Mononuclear cell (primary cell): ENCODE measurements around the gene PRSS8. TPM values are rescaled to one million over a fixed set of nuclear protein-coding genes. Genes with fewer than 3 reads are reported as not detected.
"Not testable (repeated sequence)": the region's sequence is repeated elsewhere in the genome, so short reads cannot be mapped to it uniquely, and the experiment has no call there.

Source experiments
- H3K27me3 ChIP-seq: 2 replicates; pipeline ENCODE4 v1.6.0; 2011; ENCODE audit warnings: low read length, control low read depth; ENCODE audit not compliant: insufficient read depth
- H3K4me1 ChIP-seq: 2 replicates; pipeline ENCODE4 v1.5.1; 2011; ENCODE audit warnings: mild to moderate bottlenecking, low read length, control low read depth; ENCODE audit not compliant: insufficient read depth
- H3K4me3 ChIP-seq: 2 replicates; pipeline ENCODE4 v1.5.1; 2011; ENCODE audit warnings: mild to moderate bottlenecking, low read length, moderate library complexity
- H3K9me3 ChIP-seq: 2 replicates; pipeline ENCODE4 v1.5.1; 2011; ENCODE audit warnings: low read depth, mild to moderate bottlenecking, control low read depth, low read length
- total RNA-seq: library from RNA; depleted of rRNA; stranded (reverse); fragments of >200 nt; gene quantifications from one replicate; pipeline ENCODE4 v1.2.3, GENCODE V29; 2012

Gene PRSS8
- total RNA-seq, 1 donor, result not detected

GRCh38 chr16:31149894-31150890, 14.7 kb upstream of the PRSS8 start, which contains the start of gene PRSS36:
PRSS36 (minus strand) TSS chr16:31150066; CDS start chr16:31150035, 31 bp downstream.
- H3K9me3 ChIP-seq, result no peaks in the 10 kb centered on the region
- no peaks in the 10 kb centered on the region for H3K27me3 ChIP-seq
- no peak within 1 kb of the TSS for H3K4me3 ChIP-seq
- peaks cover 36% of the 10 kb centered on the region for H3K4me1 ChIP-seq

- Histone ChIP-seq H3K9me3 (no peaks in the 10 kb centered on the region), H3K4me1 (peaks cover 36% of the 10 kb centered on the region), H3K4me3 (no peak overlapping the region), H3K27me3 (no peaks in the 10 kb centered on the region)
Measured at GRCh38 chr16:31149332-31149731, 13.8 kb upstream of the PRSS8 start.

GRCh38 chr16:31148896-31149295, 13.4 kb upstream of the PRSS8 start:
- H3K27me3 ChIP-seq, result no peaks in the 10 kb centered on the region
- no peak overlapping the region for H3K4me3 ChIP-seq
- peaks cover 36% of the 10 kb centered on the region for H3K4me1 ChIP-seq
- H3K9me3 ChIP-seq, result no peaks in the 10 kb centered on the region

GRCh38 chr16:31148281-31148728, 12.8 kb upstream of the PRSS8 start:
- no peak overlapping the region for H3K4me3 ChIP-seq
- peaks cover 37% of the 10 kb centered on the region for H3K4me1 ChIP-seq
- no peaks in the 10 kb centered on the region for H3K27me3 ChIP-seq
- no peaks in the 10 kb centered on the region for H3K9me3 ChIP-seq

- Histone ChIP-seq H3K9me3 (no peaks in the 10 kb centered on the region), H3K4me1 (peaks cover 45% of the 10 kb centered on the region), H3K27me3 (no peaks in the 10 kb centered on the region), H3K4me3 (no peak overlapping the region)
Measured at GRCh38 chr16:31147574-31147973, 12.0 kb upstream of the PRSS8 start.

- no peaks in the 10 kb centered on the region for H3K27me3 ChIP-seq
- no peaks in the 10 kb centered on the region for H3K9me3 ChIP-seq
- peaks cover 46% of the 10 kb centered on the region for H3K4me1 ChIP-seq
- no peak overlapping the region for H3K4me3 ChIP-seq
Measured at GRCh38 chr16:31145398-31145990, 10.0 kb upstream of the PRSS8 start.

DNA sequence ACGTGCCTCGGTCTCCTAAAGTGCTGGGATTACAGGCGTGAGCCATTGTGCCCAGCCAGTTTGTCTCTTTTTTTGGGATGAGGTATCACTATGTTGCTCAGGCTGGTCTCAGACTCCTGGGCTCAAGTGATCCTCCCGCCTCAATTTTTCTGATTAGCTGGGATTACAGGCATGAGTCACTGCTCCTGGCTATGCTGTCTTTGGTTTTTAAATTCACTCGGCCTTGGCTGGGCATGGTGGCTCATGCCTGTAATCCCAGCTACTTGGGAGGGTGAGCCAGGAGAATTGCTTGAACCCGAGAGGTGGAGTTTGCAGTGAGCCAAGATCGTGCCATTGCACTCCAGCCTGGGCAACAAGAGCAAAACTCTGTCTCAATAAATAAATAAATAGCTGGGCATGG, 8.9 kb upstream of the PRSS8 start:
- H3K4me1 ChIP-seq, result peaks cover 35% of the 10 kb centered on the region
- not testable (repeated sequence) for H3K4me3 ChIP-seq, H3K9me3 ChIP-seq, H3K27me3 ChIP-seq

DNA sequence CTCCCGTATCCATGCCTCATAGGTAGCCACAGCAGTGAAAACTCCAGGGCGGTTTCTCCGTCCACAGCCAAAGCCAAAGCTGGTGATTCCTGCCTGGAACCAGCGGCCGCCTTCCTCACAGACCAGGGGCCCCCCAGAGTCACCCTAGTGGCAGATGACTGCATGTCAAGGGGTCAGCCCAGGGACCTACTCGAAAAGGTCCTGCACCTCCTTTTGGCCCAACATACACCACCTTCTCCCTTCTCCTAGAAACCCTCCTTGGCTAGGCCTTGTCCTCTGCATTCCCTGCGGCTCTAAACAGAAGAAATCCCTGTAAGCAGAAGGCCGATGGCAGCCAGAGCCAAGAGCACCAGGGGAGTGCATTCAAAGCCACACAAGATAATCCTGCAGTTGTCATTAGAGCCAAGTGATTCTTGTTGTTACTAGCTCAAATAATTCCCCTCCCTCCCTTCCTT, 8.2 kb upstream of the PRSS8 start:
- Histone ChIP-seq H3K9me3 (no peaks in the 10 kb centered on the region), H3K4me3 (no peak overlapping the region), H3K4me1 (peaks cover 31% of the 10 kb centered on the region), H3K27me3 (no peaks in the 10 kb centered on the region)

GRCh38 chr16:31143011-31143693, 7.6 kb upstream of the PRSS8 start:
- peaks cover 31% of the 10 kb centered on the region for H3K4me1 ChIP-seq
- no peaks in the 10 kb centered on the region for H3K9me3 ChIP-seq
- no peaks in the 10 kb centered on the region for H3K27me3 ChIP-seq
- H3K4me3 ChIP-seq, result peak overlapping the region; percentile 43

- Histone ChIP-seq H3K4me3 (peak overlapping the region; percentile 43), H3K27me3 (no peaks in the 10 kb centered on the region), H3K9me3 (no peaks in the 10 kb centered on the region), H3K4me1 (peaks cover 31% of the 10 kb centered on the region)
Measured at GRCh38 chr16:31142109-31143010, 6.8 kb upstream of the PRSS8 start.

- no peak overlapping the region for H3K4me3 ChIP-seq
- H3K27me3 ChIP-seq, result no peaks in the 10 kb centered on the region
- peaks cover 31% of the 10 kb centered on the region for H3K4me1 ChIP-seq
- no peaks in the 10 kb centered on the region for H3K9me3 ChIP-seq
Measured at GRCh38 chr16:31141489-31142108, 6.1 kb upstream of the PRSS8 start.

DNA sequence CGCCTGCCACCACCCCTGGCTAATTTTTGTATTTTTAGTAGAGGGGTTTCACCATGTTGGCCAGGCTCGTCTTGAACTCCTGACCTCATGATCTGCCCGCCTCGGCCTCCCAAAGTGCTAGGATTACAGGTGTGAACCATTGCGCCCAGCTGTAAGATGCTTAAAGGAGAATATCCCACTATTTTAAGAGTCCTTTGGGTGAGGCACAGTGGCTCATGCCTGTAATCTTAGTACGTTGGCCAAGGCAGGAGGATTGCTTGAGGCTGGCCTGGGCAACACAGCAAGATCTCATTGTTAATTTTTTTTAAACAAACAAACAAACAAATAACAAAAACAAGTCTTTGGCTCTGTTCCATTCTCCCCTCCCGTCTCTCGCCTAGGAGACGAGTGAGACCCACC, 5.5 kb upstream of the PRSS8 start:
- H3K27me3 ChIP-seq, H3K4me3 ChIP-seq, H3K9me3 ChIP-seq: not testable (repeated sequence)
- H3K4me1 ChIP-seq, result peaks cover 31% of the 10 kb centered on the region

GRCh38 chr16:31138621-31139578, 3.4 kb upstream of the PRSS8 start:
- Histone ChIP-seq H3K27me3 (no peaks in the 10 kb centered on the region), H3K4me3 (no peak overlapping the region), H3K9me3 (no peaks in the 10 kb centered on the region), H3K4me1 (peaks cover 40% of the 10 kb centered on the region)
